Upper lobe of left lung (tissue), 6 donors: Measurements from ENCODE around the gene DAPK1. TPM values are rescaled to one million over a fixed set of nuclear protein-coding genes. Genes with fewer than 3 reads are reported as not detected.

Source experiments
- ATAC-seq, 2 donors: fragments of 200-7000 bp; cut with Tn5 transposase; one replicate each; pipeline ENCODE4 v1.9.1; 2022; ENCODE audit warnings: mild to moderate bottlenecking in 2 of 2, moderate library complexity in 2 of 2; ENCODE audit not compliant: low FRiP score in 2 of 2
- DNase-seq, 2 donors: peaks; one replicate each; pipeline ENCODE4 v3.0.0-alpha.2; 2019 to 2020
- H3K27ac ChIP-seq, 4 donors: fragments of 200-600 bp; sonication (generic); one replicate each; pipeline ENCODE4 v1.5.1; 2016 to 2019
- H3K27me3 ChIP-seq, 4 donors: fragments of 200-600 bp; sonication (generic); one replicate each; pipeline ENCODE4 v1.5.1; 2017 to 2019
- H3K36me3 ChIP-seq, 4 donors: fragments of 200-600 bp; sonication (generic); one replicate each; pipeline ENCODE4 v1.5.1; 2016 to 2019
- H3K4me1 ChIP-seq, 4 donors: fragments of 200-600 bp; sonication (generic); one replicate each; pipeline ENCODE4 v1.5.1; 2018 to 2019
- H3K4me3 ChIP-seq, 4 donors: fragments of 200-600 bp; sonication (generic); one replicate each; pipeline ENCODE4 v1.5.1; 2017 to 2019; ENCODE audit warnings: mild to moderate bottlenecking in 2 of 4, moderate library complexity in 1 of 4
- H3K9me3 ChIP-seq, 4 donors: fragments of 200-600 bp; sonication (generic); one replicate each; pipeline ENCODE4 v1.5.1; 2018 to 2019
- CTCF ChIP-seq, 6 experiments: fragments of 450-650 bp in 4 of 6; fragments of 200-600 bp in 2 of 6; sonication (generic) in 2 of 6; IDR thresholded peaks; one replicate each; pipeline ENCODE4 v1.5.1; 2016 to 2019; ENCODE audit warnings: antibody characterized with exemption in 6 of 6
- EP300 ChIP-seq, 4 donors: sonication (generic); formaldehyde crosslinking; IDR thresholded peaks; one replicate each; pipeline ENCODE4 v1.5.1; 2017; ENCODE audit warnings: antibody characterized with exemption in 4 of 4, control low read depth in 2 of 4
- POLR2A ChIP-seq, 4 donors: fragments of 450-650 bp; IDR thresholded peaks; one replicate each; pipeline ENCODE4 v1.5.1; 2016 to 2017; ENCODE audit warnings: antibody characterized with exemption in 4 of 4, mild to moderate bottlenecking in 2 of 4
- POLR2AphosphoS5 ChIP-seq, 2 donors: sonication (generic); formaldehyde crosslinking; IDR thresholded peaks; one replicate each; pipeline ENCODE4 v1.5.1; 2017; ENCODE audit warnings: antibody characterized with exemption in 2 of 2
- whole genome bisulfite sequencing, 2 donors: methylation state at CpG; one replicate each; pipeline ENCODE4 v1.1.5; 2017 to 2018; 5-methylcytosine and 5-hydroxymethylcytosine counted together
- total RNA-seq, 6 donors: library from RNA; depleted of rRNA in 4 of 6; stranded (reverse); fragments of >200 nt in 4 of 6; gene quantifications; one replicate each; pipeline versions ENCODE4 v1.1.0 to v1.2.1, GENCODE V29; 2016 to 2021
- donor health status: DM: no; HTN: no; CAD: no; lungs with moderate emphysema.
- donor health status: DM: no; HTN: yes; CAD: no; lungs with severe emphysema.

Gene DAPK1
- total RNA-seq, 6 donors from 2014 or later: 125 to 334 (median 213) TPM

GRCh38 chr9:87695523-87695922 is 197.9 kb downstream of the DAPK1 start:
- ATAC-seq: no peak
- Histone ChIP-seq H3K9me3 (no peaks in the 10 kb centered on the region), H3K27ac (no peak overlapping the region), H3K36me3 (peaks cover 10 to 46% (median 14%) of the 10 kb centered on the region in 4 donors), H3K4me3 (no peak overlapping the region), H3K27me3 (no peaks in the 10 kb centered on the region), H3K4me1 (peaks cover 0 to 6% (median 0%) of the 10 kb centered on the region in 4 donors)
- DNase-seq: no peak
- WGBS, 2 donors: 68 to 81% methylated on average over 1 of the region's 1 CpG
- TF ChIP-seq EP300 (IDR thresholded peaks at IDR 0.05) (no peak), CTCF (IDR thresholded peaks at IDR 0.05) (no peak), POLR2A (IDR thresholded peaks at IDR 0.05) (no peak), POLR2AphosphoS5 (IDR thresholded peaks at IDR 0.05) (no peak)

- H3K4me3 ChIP-seq: no peak overlapping the region
- H3K9me3 ChIP-seq: no peaks in the 10 kb centered on the region
- TF ChIP-seq CTCF (IDR thresholded peaks at IDR 0.05): no peak
- TF ChIP-seq POLR2A (IDR thresholded peaks at IDR 0.05): no peak
- TF ChIP-seq POLR2AphosphoS5 (IDR thresholded peaks at IDR 0.05): no peak
- no peak for TF ChIP-seq EP300 (IDR thresholded peaks at IDR 0.05)
- H3K27ac ChIP-seq: no peak overlapping the region
- DNase-seq: no peak
- no peak for ATAC-seq
- no peaks in the 10 kb centered on the region for H3K27me3 ChIP-seq
- H3K4me1 ChIP-seq: peaks cover 0 to 6% (median 0%) of the 10 kb centered on the region in 4 donors
- whole genome bisulfite sequencing, 2 donors: 82 to 84% methylated on average over 7 of the region's 7 CpGs
- H3K36me3 ChIP-seq: peaks cover 10 to 47% (median 14%) of the 10 kb centered on the region in 4 donors
These were observed 199.0 kb downstream of the DAPK1 start for GRCh38 chr9:87696641-87697040.

GRCh38 chr9:87698069-87698809 is 200.6 kb downstream of the DAPK1 start:
- 77 to 87% methylated on average over 10 to 14 of the region's 14 CpGs for whole genome bisulfite sequencing, 2 donors

GRCh38 chr9:87699835-87700234 is 202.2 kb downstream of the DAPK1 start:
- Histone ChIP-seq H3K27ac (no peak overlapping the region), H3K9me3 (no peaks in the 10 kb centered on the region), H3K4me1 (peaks cover 0 to 6% (median 0%) of the 10 kb centered on the region in 4 donors), H3K36me3 (peaks cover 10 to 63% (median 21%) of the 10 kb centered on the region in 4 donors), H3K4me3 (no peak overlapping the region), H3K27me3 (no peaks in the 10 kb centered on the region)
- TF ChIP-seq POLR2AphosphoS5 (IDR thresholded peaks at IDR 0.05) (no peak), POLR2A (IDR thresholded peaks at IDR 0.05) (no peak), CTCF (IDR thresholded peaks at IDR 0.05) (no peak), EP300 (IDR thresholded peaks at IDR 0.05) (no peak)
- ATAC-seq: no peak
- WGBS, 2 donors: 91 to 92% methylated on average over 4 of the region's 4 CpGs
- no peak for DNase-seq

More at GRCh38 chr9:87698069-87698809, 200.6 kb downstream of the DAPK1 start:
- no peak overlapping the region for H3K4me3 ChIP-seq
- peak in 1 of 6 experiments; percentile 19 for TF ChIP-seq CTCF (IDR thresholded peaks at IDR 0.05)
- no peak for TF ChIP-seq POLR2A (IDR thresholded peaks at IDR 0.05)
- peaks cover 10 to 59% (median 22%) of the 10 kb centered on the region in 4 donors for H3K36me3 ChIP-seq
- no peaks in the 10 kb centered on the region for H3K9me3 ChIP-seq
- DNase-seq (peak; percentile 52 to 78), ATAC-seq (peak in 1 of 2 donors; percentile 52)
- H3K4me1 ChIP-seq: peaks cover 0 to 6% (median 0%) of the 10 kb centered on the region in 4 donors
- no peak overlapping the region for H3K27ac ChIP-seq
- H3K27me3 ChIP-seq: no peaks in the 10 kb centered on the region
